ENCODE results near the gene PRLR.

Gene PRLR

DNA sequence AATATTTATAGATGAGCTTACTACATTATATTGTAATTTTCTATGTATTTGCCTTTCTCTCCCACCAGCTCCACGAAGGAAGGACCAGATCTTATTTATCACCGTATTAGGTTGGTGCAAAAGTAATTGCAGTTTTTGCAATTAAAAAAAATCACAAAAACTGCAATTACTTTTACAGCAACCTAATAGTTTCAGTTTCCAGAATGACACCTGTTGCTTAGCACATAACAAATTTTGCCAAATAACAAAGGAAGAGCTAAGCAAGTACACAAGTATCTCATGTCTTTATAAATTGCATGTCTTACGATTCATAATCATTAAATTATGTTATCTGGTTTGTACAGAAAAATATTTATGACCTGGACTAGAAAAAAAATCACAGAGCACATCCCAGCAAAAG, 228.4 kb downstream of the PRLR start:
- no peak overlapping the region for H3K4me3 Mint-ChIP-seq
- H3K4me1 Mint-ChIP-seq (ENCODE audit: low read depth) = no peaks in the 10 kb centered on the region
- intact Hi-C loops (cut with micrococcal nuclease) = loop anchor here (5.0 to 10.0 kb wide), 3 partner anchors 477 to 530 kb away; no protein-coding TSS in a partner anchor
- H3K36me3 Mint-ChIP-seq (ENCODE audit: low read depth) = no peaks in the 10 kb centered on the region
- no peaks in the 10 kb centered on the region for H3K9me3 Mint-ChIP-seq
- no peak overlapping the region for H3K27ac Mint-ChIP-seq
- H3K27me3 Mint-ChIP-seq = peaks cover 15% of the 10 kb centered on the region

Data from dendritic cell treated with granulocyte-macrophage colony-stimulating factor and Interleukin-4, amounts not matched to agents 40 ng/mL and 50 ng/mL, for 4 days (primary cell).